Suprapubic skin (tissue), 4 donors: ENCODE results near the gene NOC4L.

ENCODE experiments used
- CTCF ChIP-seq, 2 donors: fragments of 200-600 bp in 1 of 2; fragments of 450-650 bp in 1 of 2; sonication (generic) in 1 of 2; IDR thresholded peaks; one replicate each; pipeline ENCODE4 v1.5.1; 2016 to 2019; ENCODE audit warnings: antibody characterized with exemption in 2 of 2, mild to moderate bottlenecking in 1 of 2, moderate library complexity in 1 of 2
- EP300 ChIP-seq: sonication (generic); formaldehyde crosslinking; IDR thresholded peaks from one replicate; pipeline ENCODE4 v1.6.1; 2017; ENCODE audit warnings: antibody characterized with exemption
- POLR2A ChIP-seq, 2 donors: fragments of 450-650 bp; IDR thresholded peaks; one replicate each; pipeline ENCODE4 v1.6.1; 2017; ENCODE audit warnings: antibody characterized with exemption in 2 of 2, mild to moderate bottlenecking in 2 of 2, moderate library complexity in 2 of 2
- POLR2AphosphoS5 ChIP-seq, 3 donors: sonication (generic); formaldehyde crosslinking; IDR thresholded peaks; one replicate each; pipeline ENCODE4 v1.6.1; 2017; ENCODE audit warnings: antibody characterized with exemption in 3 of 3

GRCh38 chr12:132118876-132119275 is 25.4 kb upstream of the NOC4L start:
- TF ChIP-seq CTCF (IDR thresholded peaks at IDR 0.05): no peak
- no peak for TF ChIP-seq POLR2A (IDR thresholded peaks at IDR 0.05)
- no peak for TF ChIP-seq EP300
- no peak for TF ChIP-seq POLR2AphosphoS5 (IDR thresholded peaks at IDR 0.05)
